NCI-H82 (cell line): ENCODE measurements around the gene RECQL5.

Source experiments
- DNase-seq: peaks from one replicate; lab custom pipeline; 2025; lab: John Stamatoyannopoulos, UW

RECQL5 gene

GRCh38 chr17:75666959-75667790 is at the start of gene RECQL5, which contains the start of gene SAP30BP:
Gene RECQL5, minus strand, starts transcription at chr17:75667154. Its CDS starts 597 bp downstream, at chr17:75666557.
Gene SAP30BP, plus strand, starts transcription at chr17:75667338. Its CDS starts 35 bp downstream, at chr17:75667373.
- DNase-seq: peak; percentile 99

GRCh38 chr17:75712446-75712845 is 45.5 kb upstream of the RECQL5 start:
- DNase-seq: no peak

DNA sequence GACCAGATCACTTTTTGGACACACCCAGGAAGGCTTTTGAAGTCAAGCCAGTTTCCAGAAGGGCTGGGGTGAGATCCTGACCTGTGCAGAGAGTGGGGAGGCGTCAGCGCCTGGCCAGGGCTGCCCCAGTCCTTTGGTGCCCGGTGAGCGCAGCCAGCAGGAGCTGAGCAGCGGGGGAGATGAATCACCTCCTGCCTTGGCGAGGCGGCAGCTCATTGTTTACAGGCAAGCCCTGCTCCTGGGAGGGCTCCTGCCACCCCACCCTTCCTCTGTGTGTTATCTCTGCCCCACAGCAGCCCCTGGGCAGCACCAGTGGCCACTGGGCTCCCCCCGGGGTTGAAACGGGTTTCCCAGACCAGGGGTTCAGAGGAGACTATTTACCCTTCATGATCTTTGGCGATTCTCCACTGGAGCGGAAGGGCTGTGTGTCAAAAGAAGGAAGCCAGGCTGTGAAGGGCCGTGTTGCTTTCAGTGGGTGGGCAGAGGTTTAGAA is 40.2 kb upstream of the RECQL5 start:
- no peak for DNase-seq

- DNase-seq: no peak
Measured at GRCh38 chr17:75706042-75706728, 39.2 kb upstream of the RECQL5 start.

DNA sequence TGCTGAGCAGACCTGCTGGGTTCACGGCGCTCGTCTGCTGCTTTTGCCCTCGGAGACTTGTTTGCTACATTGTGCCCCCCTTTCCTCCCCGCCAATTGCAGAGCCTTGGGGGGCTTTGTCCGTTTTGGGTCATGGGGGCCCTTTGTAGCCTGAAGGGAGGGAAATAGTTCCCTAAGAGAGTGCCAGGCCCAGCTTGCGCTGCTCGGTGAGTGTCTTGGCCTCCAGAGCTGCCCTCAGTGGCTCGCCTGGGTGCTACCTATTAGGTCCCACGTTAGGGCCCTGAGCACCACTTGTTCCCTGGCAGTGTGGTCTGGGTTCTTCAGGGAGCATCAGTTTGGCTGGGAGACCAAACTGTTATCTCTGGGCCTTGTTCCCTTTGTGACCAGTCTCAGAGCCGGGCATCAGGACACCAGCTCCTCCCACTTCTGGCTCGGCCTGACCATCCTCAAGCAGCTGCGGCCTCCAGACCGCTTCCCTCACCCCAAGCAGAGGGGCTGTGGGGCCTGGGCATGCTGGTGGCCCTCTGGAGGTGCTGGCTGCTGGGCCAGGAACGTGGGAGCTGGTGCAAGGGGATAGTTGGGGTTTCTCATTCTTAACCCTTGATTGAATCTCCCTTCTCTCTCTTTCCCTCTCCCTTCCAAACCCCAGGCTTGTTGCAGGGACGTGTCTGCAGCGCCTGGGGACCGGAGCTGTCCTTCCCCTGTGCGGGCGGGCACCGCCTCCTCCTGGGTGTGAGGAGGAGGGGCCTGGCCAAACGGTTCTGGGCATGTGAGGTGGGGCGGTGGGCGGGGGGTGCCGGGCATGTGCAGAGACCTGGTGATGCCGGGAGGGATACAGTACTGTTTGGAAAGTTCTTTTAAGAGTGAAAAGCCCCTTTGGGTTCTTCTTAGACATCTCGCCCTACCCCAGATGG is 38.3 kb upstream of the RECQL5 start:
- no peak for DNase-seq

DNA sequence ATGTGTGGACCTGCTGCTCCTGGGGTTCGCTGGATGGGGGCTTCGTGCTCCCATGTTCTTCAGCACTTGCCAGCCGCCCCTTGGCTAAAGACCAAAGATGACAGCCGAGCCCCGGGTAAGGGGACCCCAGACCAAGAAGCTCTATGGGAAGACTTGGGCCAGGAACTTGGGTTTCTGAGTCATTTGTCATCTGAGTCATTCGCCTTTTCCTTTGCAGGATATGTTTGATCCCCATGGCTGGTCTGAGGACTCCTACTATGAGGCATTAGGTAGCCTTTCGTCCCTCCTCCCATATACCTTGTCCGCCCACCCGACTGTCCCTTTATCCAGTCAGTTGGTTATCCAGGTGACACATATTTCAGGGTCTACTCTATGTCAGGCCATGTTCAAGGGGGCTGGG is 36.6 kb upstream of the RECQL5 start:
- no peak for DNase-seq

- DNase-seq: no peak
Measured at GRCh38 chr17:75703191-75703590, 36.2 kb upstream of the RECQL5 start.

GRCh38 chr17:75701288-75701687 is 34.3 kb upstream of the RECQL5 start:
- no peak for DNase-seq

DNA sequence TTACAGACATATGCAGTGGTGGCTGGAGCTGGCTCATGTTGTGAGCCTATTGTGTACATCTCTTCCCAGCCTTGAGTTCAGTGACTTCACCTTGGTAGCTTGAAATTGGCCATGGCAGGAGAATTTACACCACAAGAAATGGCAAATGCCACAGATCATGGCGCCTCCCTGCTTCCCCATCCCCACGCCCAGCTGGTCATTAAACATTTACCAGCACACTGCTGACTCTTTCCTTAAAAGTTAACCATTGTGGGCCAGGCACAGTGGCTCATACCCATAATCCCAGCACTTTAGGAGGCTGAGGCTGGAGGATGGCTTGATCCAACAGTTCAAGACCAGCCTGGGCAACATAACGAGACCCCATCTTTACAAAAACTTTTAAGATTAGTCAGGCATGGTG is 31.7 kb upstream of the RECQL5 start:
- no peak for DNase-seq

DNA sequence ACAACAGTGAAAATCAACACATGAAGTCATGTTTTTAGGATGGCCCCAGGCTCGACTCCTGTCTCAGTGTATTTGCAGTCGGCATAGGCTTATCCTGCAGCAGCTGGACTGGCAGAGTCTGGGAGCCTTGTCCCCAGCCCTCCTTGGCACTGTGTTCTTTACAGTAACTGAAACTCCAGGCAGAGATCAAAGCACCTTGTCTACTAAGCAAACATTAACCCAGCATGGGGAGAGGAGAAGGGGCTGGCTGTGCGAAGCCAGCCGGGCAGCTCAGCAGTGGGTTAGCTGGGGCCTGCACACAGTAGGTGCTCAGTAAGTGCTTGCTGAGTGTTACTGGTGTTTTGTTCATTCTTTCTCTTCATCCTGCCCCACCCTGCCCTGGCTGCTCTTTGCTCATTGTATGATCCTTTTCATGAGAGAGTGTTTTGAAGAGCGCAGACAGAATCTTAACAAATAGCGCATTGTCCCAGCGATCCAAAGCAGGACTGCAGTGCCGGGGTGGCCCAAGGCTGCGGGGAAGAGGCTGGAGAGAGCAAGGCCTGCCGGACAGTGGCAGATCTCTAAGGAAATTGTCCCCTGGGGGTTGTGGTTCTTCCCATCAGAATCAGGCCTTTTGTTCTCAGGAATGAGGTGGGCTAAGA is 30.8 kb upstream of the RECQL5 start:
- no peak for DNase-seq

- DNase-seq: no peak
Measured at GRCh38 chr17:75695830-75696271, 28.9 kb upstream of the RECQL5 start.

- DNase-seq: no peak
Measured at GRCh38 chr17:75695141-75695829, 28.3 kb upstream of the RECQL5 start.

GRCh38 chr17:75694536-75694935 is 27.6 kb upstream of the RECQL5 start:
- DNase-seq: no peak

GRCh38 chr17:75693500-75694481 is 26.8 kb upstream of the RECQL5 start:
- DNase-seq: no peak

GRCh38 chr17:75692976-75693375 is 26.0 kb upstream of the RECQL5 start:
- DNase-seq: no peak

DNA sequence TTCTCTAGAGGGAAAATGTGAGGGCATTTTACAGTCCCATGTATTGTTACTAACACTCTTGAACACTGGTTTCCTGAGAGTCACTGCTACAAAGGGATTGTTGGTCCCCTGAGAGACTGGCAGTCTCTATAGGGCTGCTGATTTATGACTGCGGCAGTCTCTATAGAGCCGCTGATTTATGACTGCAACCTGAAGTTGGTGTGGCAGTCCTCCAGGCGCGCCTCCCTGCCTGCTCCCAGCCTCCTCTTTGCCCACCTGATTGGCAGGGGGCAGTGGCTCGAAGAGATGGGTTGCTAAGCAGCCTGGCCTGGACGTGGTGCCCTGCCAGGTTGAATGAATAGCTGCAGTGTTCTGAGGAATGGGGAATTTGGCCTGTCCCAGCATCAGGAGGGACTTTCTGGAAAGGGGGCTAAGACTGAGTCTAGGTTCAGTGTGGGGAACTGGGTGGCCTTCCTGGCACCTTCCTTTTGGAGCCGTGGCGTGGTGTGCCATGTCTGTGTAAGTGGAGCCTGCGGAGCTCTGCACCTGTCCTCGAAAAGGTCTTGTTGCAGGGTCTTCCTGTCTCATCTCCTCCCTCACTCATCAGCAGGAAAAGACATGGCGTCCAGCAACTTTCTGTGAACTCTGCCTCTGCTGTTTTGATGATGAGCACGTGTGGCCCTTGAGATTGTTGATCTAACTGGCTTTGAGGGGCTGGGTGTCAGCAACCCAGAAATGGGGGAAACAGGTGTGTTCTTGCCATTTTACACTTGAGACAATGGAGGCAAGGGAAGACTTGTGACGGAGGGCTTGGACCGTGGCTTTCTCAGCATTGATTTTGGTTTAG is 25.1 kb upstream of the RECQL5 start:
- no peak for DNase-seq

GRCh38 chr17:75691371-75691791 is 24.4 kb upstream of the RECQL5 start:
- DNase-seq: no peak

GRCh38 chr17:75689441-75689873 is 22.5 kb upstream of the RECQL5 start:
- DNase-seq: no peak
